ENCODE data around the gene FCHSD1.
"Not testable (repeated sequence)": the region's sequence is repeated elsewhere in the genome, so short reads cannot be mapped to it uniquely, and the experiment has no call there.

The FCHSD1 gene

DNA sequence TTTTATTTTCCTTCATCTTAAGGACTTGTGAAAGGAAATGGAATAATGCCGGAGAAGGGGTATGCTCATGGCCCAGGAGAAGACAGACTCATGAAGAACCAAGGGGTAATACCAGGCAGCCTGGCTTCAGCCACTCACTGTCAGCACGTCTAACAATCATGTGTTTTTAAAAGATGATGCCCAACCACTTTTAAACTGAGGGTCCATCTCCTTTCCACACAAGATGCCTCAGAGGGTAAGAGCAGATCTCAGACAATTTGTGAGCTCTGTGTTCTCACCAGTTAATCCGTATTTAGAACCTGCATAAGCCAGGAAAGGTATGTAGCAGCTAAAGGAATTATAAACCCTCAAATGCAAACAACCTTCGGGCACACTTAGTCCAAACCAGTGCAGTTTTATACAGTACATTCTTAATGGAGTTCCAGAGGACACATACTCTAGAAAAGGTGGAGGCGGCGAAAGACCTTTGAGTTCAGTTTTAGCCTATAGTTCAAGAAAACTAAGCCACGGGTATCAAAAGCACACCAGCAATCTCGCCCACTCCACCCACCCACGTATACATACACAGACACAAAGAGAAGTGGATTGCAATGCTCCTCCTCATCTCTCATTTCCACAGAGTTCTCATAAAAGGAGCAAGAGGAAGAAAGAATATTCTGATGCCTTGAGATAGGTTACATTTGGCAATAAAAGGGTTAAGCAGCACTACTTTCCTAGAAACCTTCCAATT is 35.1 kb downstream of the FCHSD1 start:
- no peak for ATAC-seq

GRCh38 chr5:141613344-141613743 is 37.9 kb downstream of the FCHSD1 start:
- ATAC-seq = no peak

- no peak for ATAC-seq
Observed at GRCh38 chr5:141611289-141611688, 39.9 kb downstream of the FCHSD1 start.

- not testable (repeated sequence) for ATAC-seq
Observed at GRCh38 chr5:141609921-141610320, 41.3 kb downstream of the FCHSD1 start.

GRCh38 chr5:141609044-141609443 is 42.2 kb downstream of the FCHSD1 start:
- no peak for ATAC-seq

DNA sequence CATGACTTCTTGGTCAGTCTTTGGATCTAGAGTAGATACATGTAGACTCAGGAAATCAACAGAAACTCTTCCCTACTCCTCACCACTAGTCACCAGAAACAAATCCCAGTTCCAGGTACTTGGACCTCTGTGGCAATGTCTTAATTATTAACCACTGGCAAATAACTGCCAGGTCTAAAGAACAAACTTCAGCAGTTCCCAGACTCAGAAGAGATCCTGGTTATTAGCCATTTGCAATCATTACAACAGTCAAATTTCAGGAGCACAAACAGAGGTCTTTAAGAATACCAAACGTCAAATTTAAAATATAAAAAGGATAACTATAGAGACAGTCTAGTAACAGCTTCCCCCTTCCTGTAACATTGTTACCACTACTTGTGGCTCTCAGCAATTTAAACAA is 42.7 kb downstream of the FCHSD1 start:
- no peak for ATAC-seq

GRCh38 chr5:141608046-141608445 is 43.2 kb downstream of the FCHSD1 start:
- no peak for ATAC-seq

DNA sequence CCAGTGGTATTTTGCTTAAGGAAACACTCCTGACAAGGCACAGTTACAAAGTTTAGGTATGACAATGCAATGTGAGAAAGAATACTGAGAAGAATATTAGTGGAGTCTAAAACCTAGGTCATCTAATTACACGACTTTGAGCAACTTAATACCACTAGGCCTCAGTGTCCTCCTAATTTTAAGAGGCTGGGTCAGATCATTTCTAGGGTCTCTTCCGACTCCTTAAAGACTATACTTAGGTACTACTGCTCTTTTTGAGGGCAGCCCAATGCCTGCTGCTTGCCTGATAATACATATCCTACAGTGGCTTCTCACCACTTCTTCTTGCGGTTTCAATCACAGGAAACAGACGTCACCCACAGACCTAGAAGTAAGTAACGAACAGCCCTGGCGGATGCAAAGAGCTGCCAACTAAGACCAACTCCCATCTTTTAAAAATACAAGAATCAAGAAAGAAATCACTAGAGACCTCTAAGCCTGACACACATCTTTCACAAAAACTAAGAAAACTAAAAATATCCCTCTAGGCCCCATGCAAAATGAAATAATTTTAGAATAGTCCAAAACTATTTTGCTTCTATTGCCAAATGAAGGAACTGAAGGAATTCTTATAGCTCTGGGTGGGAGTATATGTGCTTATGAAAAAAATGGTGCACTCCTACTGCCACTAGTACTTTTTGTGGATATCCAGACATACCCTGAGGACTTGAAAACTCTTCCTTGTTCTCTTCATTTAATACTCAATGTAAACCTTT is 45.5 kb downstream of the FCHSD1 start:
- ATAC-seq = peak; percentile 95

GRCh38 chr5:141603923-141604717 is 47.1 kb downstream of the FCHSD1 start:
- no peak for ATAC-seq

- no peak for ATAC-seq
Observed at GRCh38 chr5:141602606-141603005, 48.6 kb downstream of the FCHSD1 start.

- peak; percentile 87 to 95 for ATAC-seq
Observed at GRCh38 chr5:141598391-141599345, 52.5 kb downstream of the FCHSD1 start.

DNA sequence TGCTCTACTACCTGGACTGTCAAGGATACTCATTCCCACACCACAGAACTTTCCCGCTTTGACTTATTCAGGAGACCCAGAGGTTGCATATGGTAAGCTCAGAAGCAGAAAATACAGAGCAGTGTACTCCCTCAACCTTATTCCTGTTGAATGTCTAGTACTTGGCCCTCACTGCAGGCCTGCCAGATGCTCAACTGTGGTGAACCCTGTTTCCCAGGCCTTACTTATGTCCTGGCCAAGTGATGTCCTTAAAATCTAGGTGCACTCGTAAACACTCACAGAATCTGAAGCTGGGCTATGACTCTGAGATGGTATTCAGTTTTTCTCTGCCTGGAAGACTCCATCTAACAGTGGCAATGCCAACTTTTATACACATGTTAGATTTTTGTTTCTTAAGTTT is 53.4 kb downstream of the FCHSD1 start:
- ATAC-seq = no peak

GRCh38 chr5:141597394-141597793 is 53.8 kb downstream of the FCHSD1 start:
- no peak for ATAC-seq

GRCh38 chr5:141596867-141597266 is 54.4 kb downstream of the FCHSD1 start:
- ATAC-seq = no peak

DNA sequence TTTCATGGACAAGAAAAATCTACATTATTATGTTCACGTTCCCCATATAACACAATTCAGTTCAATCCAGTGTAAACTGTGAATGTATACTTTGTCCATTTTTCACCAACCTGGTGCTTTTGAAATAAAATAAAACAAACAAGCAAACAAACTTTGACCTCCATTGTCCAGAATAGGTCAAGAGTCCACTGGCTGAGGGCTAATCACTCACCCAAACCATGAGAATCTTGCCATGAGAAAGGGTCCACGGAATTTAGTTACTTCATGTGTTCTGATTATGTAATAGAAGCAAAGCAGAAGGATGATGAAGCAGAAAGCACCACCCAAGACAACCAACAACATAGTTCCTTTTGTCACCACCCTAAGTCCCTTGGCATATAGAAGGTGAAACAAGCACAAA is 61.1 kb downstream of the FCHSD1 start:
- no peak for ATAC-seq
